NCI-H774 (cell line): ENCODE results near the gene TSSK1B.
"Not testable (repeated sequence)": the region's sequence is repeated elsewhere in the genome, so short reads cannot be mapped to it uniquely, and the experiment has no call there.

Experiments
- DNase-seq: peaks from one replicate; lab custom pipeline; 2025; lab: John Stamatoyannopoulos, UW

Gene TSSK1B

GRCh38 chr5:113397986-113398385, 36.8 kb downstream of the TSSK1B start:
- not testable (repeated sequence) for DNase-seq

GRCh38 chr5:113397046-113397445, 37.7 kb downstream of the TSSK1B start:
- DNase-seq, result no peak

GRCh38 chr5:113394658-113395057, 40.1 kb downstream of the TSSK1B start:
- no peak for DNase-seq

- DNase-seq, result no peak
Observed at GRCh38 chr5:113390224-113390623, 44.6 kb downstream of the TSSK1B start.

GRCh38 chr5:113389116-113389515, 45.7 kb downstream of the TSSK1B start:
- no peak for DNase-seq

GRCh38 chr5:113387844-113388243, 46.9 kb downstream of the TSSK1B start:
- DNase-seq, result no peak

- DNase-seq, result no peak
Observed at GRCh38 chr5:113384782-113385285, 50.0 kb downstream of the TSSK1B start.

GRCh38 chr5:113382731-113383130, 52.1 kb downstream of the TSSK1B start:
- no peak for DNase-seq
